ACHN (cell line): ENCODE data around the gene PREPL.
"Not testable (repeated sequence)": the region's sequence is repeated elsewhere in the genome, so short reads cannot be mapped to it uniquely, and the experiment has no call there.

Experiments used
- DNase-seq: peaks from one replicate; pipeline ENCODE4 v3.0.0-alpha.2; 2015
- in situ Hi-C: cut with HindIII; loops from 2 replicates; pipeline ENCODE4 v1.10.0; 2017; ENCODE audit warnings: low sequenced_read_pairs, low pct_ligation_motif_present, low pct_unique_long_range_greater_than_20kb

Gene PREPL

GRCh38 chr2:44304258-44304657 lies 57.0 kb downstream of the PREPL start:
- in situ Hi-C loops: no loop called here
- no peak for DNase-seq

- DNase-seq, in situ Hi-C loops: not testable (repeated sequence)
Observed at GRCh38 chr2:44303766-44304165, 57.5 kb downstream of the PREPL start.

GRCh38 chr2:44301111-44301510 lies 60.2 kb downstream of the PREPL start:
- in situ Hi-C loops: no loop called here
- no peak for DNase-seq

DNA sequence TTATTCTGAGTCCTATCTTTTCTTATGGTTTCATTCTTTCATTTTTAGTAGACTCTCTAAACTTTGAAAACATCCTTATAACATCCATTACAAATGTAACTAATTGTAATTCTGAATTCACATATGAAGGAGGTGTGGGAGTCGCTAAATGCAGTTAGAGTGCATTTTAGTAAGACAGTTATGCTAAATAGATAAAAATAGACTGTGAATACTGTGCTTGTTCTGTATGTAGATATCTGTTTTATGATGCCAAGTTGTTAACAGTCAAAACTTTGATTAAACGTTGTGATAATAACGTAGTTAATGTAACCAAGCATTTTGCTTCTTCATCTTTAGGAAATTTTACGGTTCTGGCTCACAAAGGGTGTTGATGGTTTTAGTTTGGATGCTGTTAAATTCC lies 61.7 kb downstream of the PREPL start:
- no peak for DNase-seq
- in situ Hi-C loops: no loop called here

DNA sequence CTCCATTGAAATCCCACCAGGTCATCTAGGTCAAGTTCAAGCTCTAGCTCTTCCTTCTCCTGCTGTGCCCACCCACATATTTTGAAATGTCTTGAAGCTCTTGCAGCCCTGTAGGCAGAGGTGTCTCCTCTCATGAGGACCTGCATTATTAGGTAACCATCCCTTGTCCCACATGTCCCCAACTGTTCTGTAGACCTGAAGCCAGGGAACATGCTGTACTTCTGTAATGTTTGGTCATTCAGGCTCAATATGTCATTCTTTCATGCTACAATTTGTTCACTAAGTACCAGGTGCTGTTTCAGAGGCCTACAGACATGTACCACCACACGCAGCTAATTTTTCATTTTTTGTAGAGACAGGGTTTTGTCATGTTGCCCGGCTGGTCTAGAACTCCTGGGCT lies 63.9 kb downstream of the PREPL start:
- DNase-seq: no peak
- in situ Hi-C loops: no loop called here

DNA sequence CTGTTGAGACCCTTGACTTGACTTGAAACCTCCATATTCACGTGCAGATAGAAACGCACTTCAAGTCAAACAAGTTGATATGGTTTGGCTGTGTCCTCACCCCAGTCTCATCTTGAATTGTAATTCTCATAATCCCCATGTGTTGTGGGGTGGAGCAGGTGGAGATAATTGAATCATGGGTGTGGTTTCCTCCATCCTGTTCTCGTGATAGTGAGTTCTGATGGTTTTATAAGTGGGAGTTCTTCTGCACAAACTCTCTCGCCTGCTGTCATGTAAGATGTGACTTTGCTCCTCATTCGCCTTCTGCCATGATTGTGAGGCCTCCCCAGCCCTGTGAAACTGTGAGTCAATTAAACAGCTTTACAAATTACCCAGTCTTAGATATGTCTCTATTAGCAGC lies 64.6 kb downstream of the PREPL start:
- in situ Hi-C loops: no loop called here
- no peak for DNase-seq

- DNase-seq: no peak
- in situ Hi-C loops: no loop called here
Observed at GRCh38 chr2:44295633-44296359, 65.5 kb downstream of the PREPL start.

DNA sequence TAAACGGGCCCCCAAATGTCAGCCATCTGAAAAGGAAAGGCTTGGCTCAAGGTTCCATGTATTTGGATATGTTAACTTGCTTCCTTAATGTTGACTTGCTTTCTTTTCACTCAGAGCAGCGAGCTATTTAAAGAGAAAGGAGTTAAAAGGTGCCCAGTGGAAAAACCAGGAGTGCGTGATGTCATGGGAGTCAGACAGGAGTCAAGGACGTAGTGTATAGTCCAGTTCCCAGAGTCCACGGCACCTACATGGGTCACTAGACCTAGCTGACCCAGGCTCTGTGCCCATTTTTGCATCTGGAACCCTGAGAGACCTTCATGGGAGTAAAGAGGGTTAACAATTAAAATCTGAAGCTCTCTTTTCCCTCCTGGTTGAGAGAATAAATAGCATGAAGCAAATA lies 66.2 kb downstream of the PREPL start:
- DNase-seq: no peak
- in situ Hi-C loops: no loop called here

DNA sequence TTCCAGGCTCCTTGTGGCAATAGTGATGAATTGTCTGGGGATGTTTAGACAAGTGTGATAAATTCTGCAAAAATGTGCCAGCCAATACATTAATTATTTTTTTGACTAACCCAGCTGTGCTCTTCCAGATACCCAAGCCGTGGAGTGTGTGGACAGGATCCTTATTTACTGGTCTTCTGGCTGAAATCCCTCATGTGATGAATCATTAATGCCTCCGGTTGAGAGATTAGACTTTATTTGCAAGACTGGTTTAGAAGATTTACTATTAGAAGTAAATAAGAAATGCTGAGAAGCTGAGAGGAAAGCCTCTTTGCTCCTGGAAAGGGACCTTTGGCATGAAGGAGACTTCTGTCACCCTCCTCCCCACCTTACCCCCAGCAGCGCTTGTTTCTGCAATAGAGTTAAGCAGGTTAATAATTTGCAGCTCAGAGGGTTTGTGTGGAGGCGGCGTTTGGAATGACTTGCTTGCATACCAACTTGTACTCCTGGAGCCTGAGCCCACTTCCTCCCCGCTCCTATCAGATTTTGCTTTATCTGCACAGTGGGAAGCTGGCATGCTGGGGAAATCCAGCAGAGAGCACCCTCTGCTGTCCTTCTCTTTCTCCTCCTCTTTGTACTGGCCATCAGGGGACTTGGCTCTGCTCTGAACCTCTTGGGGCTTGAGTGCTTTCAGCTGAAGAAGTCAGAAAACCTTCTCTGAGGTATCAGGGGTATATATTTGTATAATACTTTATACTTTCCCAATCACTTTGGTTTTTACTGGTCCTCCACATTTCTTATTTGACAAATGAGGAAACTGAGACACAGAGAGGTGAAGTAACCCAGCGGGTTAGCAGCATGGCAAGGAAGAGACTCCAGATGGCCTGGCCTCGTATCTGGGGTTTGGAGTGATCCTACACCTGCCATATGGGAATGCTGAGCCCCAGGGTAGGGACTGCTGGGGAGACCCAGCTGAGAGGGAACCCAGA lies 69.7 kb downstream of the PREPL start:
- DNase-seq: peak; percentile 99
- in situ Hi-C loops: no loop called here

DNA sequence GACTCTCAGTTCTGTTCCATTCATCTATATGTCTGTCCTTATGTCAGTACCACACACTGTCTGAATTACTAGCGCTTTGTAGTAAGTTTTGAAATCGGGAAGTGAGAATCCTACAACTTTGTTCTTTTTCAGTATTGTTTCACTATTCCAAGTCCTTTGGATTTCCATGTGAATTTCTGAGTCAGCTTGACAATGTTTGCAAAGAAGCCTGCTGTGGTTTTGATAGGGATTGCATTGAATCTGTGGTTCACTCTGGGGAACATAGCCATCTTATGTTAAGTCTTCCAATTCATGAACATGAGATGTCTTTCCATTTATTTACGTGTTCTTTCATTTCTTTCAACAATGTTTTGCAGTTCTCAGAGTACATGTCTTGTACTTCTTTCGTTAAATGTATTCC lies 71.0 kb downstream of the PREPL start:
- DNase-seq: peak; percentile 73
- in situ Hi-C loops: no loop called here

DNA sequence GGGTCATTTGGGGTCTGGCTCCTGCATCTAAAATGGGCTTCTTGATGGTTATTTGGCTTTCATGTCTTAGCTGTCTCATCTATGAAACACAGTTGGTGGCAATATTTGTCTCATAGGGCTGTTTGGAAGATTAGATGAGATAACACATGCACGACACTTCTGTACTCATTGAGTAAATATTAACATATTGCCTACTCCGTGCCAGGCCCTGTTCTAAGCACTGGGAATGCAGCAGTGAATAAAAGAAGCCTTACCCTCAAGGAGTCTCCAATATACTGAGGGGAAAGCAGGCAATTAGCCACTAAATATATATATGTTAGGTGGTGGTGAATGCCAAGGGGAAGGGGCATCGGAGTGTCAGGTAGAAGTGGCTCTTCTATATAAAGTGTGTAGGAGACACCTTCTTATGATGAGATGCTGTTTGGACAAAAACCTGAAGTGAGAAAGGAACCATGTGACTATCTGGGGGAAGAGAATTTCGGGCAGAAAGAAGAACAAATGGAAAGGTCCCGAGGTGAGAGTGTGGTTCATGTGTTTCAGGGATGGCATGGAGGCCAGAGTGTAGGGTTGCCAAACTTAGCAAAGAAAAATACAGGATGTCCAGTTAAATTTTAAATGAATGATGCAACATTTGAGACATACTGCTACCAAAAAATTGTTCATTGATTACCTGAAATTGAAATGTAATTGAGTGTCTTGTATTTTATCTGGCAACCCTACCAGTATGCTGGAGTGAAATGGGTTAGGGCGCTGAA lies 74.2 kb downstream of the PREPL start:
- peak; percentile 62 for DNase-seq
- in situ Hi-C loops: no loop called here

GRCh38 chr2:44286119-44286883 lies 75.0 kb downstream of the PREPL start:
- in situ Hi-C loops: no loop called here
- DNase-seq: no peak

DNA sequence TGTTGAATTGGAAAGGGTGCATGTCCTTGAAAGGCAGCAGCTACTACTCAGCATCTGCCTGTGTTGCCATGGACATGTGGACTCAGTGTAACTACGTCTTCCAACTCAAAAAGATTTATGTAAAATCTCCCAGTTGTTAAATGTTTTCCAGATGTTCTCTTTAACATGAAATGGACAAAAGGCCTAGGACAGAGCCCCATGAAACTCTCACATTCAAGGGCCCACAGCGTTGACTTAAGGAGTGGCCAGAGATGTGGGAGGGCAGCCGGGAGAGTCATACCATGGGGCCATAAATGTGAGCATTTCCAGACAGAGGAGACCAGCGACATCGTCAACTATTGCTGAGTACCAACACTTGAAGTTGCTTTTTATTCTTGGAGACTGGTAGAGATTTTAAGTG lies 76.1 kb downstream of the PREPL start:
- DNase-seq: no peak
- in situ Hi-C loops: no loop called here

GRCh38 chr2:44283116-44283666 lies 78.1 kb downstream of the PREPL start:
- in situ Hi-C loops: no loop called here
- no peak for DNase-seq

GRCh38 chr2:44280869-44281268 lies 80.4 kb downstream of the PREPL start:
- DNase-seq: no peak
- in situ Hi-C loops: no loop called here

GRCh38 chr2:44277541-44277940 lies 83.8 kb downstream of the PREPL start:
- in situ Hi-C loops: no loop called here
- no peak for DNase-seq

GRCh38 chr2:44275927-44276303 lies 85.4 kb downstream of the PREPL start:
- in situ Hi-C loops: no loop called here

GRCh38 chr2:44273596-44273995 lies 87.7 kb downstream of the PREPL start:
- in situ Hi-C loops: no loop called here
- DNase-seq: no peak

More at GRCh38 chr2:44275927-44276303, 85.4 kb downstream of the PREPL start:
- DNase-seq: peak; percentile 83
